ENCODE data around the gene UNC13C.

Gene UNC13C

DNA sequence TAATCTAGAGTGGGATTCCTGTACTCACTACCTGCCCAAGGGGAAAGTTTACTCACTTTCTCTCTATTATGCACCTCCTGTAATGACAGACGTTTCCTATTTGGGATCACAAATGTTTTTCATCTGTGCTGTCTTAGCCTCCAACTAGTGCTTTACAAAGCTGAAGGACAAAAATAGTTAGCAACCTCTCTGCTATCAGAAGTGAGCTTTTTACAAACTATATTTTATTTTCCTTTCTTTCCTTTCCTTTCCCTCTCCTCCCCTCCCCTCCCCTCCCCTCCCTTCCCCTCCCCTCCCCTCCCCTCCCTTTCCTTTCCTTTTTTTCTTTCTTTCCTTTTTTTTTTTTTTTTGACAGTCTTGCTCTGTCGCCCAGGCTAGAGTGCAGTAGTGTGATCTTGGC lies 130.8 kb downstream of the UNC13C start:
- no peak for DNase-seq (ENCODE audit: low spot score)

DNA sequence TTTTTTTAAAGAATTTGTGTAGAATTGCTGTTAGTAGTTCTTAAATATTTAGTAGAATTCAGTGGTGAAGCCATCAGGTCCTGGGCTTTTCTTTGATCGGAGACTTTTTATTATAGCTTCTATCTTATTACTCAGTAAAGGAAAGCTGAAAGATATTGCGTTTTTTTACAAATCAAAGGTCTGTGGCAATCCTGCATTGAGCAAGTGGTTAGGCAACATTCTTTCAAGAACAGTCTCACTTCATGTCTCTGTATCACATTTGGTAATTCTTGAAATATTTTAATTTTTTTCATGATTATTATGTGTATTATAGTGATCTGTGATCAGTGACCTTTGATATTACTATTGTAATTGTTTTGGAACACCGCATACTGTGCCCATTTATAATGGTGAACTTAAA lies 140.8 kb downstream of the UNC13C start:
- no peak for DNase-seq (ENCODE audit: low spot score)

DNA sequence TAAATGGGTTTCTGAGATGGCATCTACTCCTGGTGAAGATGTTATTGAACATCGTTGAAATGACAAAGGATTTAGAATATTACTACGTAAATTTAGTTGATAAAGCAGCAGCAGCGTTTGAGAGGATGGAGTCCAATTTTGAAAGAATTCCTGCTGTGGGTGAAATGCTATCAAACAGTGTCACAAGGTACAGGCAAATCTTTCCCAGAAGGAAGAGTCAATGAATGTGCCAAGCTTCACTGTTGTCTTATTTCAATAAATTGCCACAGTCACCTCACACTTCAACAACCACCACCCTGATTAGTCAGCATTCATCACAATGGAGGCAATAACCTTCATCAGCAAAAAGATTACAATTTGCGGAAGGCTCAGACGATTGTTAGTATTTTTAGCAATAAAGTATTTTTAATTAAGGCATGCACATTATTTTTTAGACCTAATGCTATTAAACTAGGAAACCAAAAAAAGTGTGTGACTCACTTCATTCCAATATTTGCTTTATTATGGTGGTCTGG lies 142.8 kb downstream of the UNC13C start:
- peak; percentile 51 for DNase-seq (ENCODE audit: low spot score)

DNA sequence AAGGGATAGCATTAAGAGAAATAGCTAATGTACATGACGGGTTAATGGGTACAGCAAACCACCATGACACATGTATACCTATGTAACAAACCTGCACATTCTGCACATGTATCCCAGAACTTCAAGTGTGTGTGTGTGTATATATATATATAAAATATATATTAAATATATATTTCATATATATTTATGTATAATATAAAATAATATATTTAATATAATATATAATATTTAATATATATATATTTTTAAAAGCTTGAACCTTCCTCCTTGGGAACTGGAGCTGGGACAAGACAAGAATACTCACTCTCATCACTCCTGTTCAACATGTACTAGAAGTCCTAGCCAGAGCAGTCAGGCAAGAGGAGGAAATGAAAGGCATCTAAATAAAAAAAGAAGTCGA lies 149.3 kb downstream of the UNC13C start:
- DNase-seq (ENCODE audit: low spot score) = no peak

DNA sequence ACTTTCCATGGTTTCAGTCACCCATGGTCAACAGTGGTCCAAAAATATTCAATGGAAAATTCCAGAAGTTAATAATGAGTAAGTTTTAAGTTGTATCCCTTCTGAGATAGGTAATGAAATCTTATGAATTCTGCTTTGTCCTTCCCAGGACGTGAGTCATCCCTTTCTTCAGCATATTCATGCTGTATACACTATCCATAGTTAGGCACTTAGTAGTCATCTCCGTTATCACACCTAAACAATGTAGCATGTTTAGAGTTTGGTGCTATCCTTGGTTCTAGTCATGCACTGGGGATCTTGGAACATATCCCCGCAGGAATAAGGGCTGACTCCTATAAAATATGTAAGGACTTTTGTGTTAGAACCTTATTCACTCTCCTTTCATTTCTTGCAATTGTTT lies 153.2 kb downstream of the UNC13C start:
- no peak for DNase-seq (ENCODE audit: low spot score)

DNA sequence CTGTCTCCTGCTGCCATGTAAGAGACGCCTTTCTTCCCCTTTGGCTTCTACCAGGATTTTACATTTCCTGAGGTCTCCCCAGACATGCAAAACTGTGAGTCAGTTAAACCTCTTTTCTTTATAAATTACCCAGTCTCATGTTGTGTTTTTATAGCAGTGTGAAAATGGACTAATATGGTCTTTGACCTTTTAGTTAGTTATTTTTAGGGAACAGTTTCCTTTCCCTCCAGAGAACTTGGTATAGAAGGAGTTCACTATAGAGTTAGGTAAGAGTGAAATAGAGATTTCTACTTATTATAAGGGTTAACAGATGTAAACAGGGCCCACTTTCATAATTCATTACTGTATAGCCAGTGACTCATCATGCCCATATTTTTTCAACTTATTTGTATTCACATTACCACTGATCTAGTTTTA lies 170.9 kb downstream of the UNC13C start:
- no peak for DNase-seq (ENCODE audit: low spot score)

DNA sequence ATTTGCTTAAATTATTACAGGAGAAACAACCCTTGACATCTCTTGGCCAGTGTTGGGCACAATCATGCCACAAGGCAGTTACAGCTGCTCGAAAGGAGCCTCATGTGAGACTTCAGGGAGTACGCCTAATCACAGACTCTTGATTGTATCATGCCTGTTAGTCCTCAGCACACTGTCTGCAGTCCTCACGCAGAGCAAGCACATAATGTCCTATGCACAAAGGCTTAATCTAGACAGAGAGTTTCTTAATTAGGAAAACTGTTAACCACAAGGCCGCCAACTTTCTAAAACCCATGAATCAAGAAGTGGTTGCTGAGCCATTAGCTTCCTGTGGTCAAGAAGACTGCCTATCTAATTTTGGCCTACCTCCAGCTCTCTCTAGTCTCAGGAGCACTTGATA lies 172.0 kb downstream of the UNC13C start:
- no peak for DNase-seq (ENCODE audit: low spot score)

DNA sequence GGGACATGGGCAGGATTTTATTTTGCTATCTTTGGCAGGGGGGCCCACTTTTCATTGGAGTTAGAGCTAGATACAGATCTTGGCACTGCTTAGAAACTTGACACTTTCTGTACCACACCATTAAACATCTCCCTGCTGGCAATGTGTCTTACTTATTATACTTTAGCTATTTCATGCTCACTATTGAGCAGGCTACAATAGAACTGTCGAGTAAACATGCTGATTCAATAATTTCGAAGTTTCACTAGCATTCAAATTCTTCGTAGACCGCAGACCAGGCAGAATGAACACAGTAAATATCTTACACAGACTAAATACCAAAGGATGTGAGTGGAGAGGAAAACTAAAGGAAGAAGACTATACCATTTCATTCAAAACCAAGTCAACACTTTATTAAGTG lies 180.8 kb downstream of the UNC13C start:
- no peak for DNase-seq (ENCODE audit: low spot score)

DNA sequence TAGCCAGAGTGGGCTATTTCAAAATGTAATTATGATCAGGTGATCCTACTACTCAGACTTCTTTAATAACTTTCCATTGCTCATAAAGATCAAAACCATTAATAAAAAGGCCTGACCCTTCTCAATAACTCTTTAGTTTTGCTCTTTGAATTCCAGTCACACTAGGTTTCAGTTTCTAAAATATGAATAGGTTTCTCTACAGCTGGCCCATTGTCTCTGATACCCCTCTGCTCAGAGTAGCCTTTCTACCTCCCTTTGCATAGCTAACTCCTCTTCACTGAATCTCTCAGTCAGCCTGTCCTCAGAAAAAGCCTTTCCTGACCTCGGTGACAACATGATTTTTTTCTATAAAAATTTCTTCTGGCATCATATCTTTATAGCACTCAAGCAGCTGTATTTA lies 209.1 kb downstream of the UNC13C start:
- DNase-seq (ENCODE audit: low spot score) = no peak

DNA sequence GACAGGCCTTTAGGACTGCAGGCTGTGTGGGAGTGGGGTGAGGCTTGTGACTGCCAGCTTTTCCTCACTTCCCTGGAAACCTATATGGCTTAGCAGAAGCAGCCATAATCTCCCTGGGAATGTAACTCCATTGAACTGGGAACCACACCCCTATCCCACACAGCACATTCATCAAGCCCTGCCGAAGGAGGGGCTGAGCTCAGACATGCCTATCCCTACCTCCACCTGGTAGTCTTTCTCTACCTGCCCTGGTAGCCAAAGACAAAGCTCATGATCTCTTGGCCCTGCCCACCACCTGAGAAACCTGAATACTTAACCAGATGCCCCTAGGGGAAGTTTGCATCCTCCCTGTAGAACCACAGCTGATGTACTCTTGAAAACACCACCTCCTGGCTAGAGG lies 219.8 kb downstream of the UNC13C start:
- DNase-seq (ENCODE audit: low spot score) = no peak

DNA sequence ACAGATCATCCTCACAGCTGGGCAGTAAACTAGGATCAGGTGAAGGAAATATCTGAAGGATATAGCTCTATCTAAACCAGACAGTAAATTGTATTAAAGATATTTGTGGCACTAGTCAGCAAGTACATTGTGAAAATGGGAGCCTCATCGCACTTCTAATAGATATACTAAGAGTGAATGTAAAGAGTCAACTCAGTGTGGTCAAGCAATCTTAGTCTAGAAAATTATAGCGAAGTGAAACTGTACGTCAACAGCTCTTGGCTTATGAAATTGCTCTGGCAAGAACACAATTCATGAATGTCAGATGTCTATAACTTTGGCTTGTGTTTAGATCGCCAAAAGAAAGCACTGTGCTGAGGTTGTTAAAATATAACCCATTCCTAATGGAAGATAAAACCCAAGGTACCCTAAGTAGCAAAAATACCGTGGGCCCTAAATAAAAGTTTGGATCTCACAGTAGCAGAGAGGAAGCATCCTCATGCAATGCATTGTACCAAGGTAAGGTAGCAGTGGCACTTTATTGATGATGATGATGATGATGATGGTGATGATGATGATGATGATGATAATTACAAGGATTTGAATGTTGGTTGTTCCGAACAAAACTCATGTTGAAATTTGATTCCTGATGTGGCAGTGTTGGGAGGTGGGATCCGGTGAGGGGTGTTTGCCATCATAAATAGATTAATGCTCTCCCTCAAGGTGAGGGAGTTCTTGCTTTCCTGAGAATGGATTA lies 228.5 kb downstream of the UNC13C start:
- DNase-seq (ENCODE audit: low spot score) = no peak

DNA sequence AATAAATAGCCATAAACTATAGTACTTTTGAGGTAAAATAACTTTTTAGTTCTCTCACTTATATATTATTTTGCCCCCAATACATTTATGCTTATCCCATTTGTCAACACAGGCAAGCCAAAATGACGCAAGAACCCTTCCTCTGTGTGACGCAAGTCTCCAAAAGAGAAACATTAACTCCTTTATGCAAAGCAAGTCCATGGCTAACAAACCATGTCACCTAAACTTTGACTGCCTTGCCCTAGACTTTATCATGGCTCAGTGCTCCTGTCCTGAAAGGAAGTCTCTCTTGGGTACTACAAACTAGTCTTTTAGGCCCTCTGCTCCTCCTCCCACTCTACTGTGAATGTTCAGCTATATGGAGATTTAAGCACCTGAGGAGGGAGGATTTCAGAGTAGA lies 230.5 kb downstream of the UNC13C start:
- DNase-seq (ENCODE audit: low spot score) = no peak

DNA sequence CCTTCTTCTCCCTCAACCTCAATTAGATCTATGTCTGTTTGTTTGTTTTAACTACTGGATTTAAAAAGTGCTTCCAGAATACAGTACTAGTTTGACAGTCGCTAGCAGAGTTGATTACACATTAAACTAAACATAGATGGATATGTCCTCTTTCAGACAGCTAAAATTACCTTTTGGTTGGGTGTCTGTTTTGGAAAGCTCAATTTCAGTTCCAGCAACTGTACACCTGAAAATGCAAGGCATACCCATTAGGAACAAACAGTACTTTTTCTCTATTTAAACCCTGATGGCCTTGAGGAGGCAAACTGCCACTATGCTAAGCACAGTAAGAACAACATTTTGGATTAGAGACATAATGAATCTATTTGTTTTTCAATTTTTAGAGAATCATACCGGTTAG lies 234.4 kb downstream of the UNC13C start:
- peak; percentile 52 for DNase-seq (ENCODE audit: low spot score)

DNA sequence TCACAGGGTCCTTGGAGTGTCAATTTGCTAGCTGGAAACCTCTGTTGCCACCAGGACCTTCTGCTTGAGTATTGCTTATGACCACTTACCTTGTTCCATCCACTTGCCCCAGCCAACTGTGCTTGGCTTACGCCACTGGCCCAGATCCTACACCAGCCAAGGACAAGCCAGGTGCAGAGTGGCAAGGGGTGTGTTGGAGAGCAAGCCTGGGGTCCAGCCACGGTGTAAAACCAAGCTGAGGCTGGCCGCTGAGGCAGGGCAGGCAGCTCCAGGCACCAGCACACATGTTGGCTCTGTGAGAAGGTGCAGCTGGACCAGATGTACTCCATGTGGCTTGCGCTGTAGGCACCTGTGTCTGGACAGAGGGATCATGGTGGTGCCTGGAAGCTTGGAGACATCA lies 248.2 kb downstream of the UNC13C start:
- DNase-seq (ENCODE audit: low spot score) = no peak

DNA sequence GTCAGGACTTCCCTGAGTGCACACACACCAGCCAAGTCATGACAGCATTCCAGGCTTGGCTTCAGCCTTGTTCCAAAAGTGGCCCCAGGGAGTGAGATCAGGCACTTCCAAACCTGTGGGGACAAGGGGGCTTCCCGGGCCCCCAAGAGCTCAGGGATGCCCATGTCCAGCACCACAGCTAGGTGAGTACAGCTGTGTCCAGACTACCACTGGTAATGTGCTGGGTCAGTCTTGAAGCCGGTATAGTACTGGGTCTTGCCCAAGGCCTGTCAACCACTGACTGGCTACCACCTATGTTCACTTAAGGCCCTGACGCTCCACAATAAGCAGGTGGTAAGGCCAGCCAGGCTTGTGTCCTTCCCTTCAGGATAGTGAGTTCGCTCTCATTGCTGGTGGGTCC lies 249.3 kb downstream of the UNC13C start:
- DNase-seq (ENCODE audit: low spot score) = no peak

DNA sequence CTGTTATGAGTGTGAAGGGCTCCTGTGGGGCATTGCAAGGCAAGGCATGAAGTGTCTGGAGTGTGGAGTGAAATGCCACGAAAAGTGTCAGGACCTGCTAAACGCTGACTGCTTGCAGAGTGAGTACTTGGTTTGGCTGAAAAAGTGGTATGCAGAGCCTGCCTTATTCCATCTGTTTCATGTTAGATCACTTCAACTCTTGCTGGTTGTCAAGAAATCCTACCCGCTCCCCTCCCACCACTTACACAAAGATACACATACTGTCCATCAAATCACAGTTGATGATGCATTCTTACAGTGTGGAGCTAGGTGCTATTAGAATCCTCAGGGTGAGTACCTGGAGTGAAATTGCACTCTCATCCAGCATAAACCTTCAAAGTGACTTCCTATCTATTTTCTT lies 272.1 kb downstream of the UNC13C start:
- no peak for DNase-seq (ENCODE audit: low spot score)

DNA sequence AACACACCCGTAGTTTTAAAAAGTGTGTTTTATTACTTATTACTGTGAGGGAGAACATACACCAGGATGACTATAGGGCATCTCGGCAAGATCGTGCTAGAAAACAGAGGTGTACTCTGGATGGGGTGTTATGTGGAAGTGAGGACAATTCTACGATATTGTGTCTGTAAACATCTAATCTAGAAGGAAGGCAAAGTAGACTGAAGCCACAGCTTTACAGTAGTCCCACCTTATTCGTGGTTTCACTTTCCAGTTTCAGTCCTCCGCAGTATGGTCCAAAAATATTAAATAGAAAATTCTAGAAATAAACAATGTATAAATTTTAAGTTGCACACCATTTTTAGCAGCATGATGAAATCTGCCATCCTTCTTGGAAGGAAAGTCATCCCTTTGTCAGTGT lies 277.9 kb downstream of the UNC13C start:
- DNase-seq (ENCODE audit: low spot score) = no peak

DNA sequence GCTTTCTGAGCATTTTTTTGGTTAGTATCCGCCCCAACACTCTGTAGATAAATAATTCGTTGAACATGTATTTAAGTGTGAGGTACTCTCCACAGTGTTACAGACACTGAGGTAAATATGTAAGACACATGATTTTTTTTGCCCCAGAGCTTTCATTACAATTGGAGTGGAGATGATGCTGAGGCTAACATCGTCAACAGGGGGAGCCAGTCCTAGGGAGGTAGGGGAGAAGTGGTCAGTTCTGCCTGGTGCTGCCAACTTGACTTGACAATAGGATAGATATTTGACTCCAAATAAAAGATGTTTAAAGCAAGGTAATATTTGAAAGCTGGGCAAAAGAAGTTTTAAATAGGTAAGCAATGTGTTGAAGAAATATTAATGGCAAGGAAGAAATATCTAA lies 295.7 kb downstream of the UNC13C start:
- no peak for DNase-seq (ENCODE audit: low spot score)

DNA sequence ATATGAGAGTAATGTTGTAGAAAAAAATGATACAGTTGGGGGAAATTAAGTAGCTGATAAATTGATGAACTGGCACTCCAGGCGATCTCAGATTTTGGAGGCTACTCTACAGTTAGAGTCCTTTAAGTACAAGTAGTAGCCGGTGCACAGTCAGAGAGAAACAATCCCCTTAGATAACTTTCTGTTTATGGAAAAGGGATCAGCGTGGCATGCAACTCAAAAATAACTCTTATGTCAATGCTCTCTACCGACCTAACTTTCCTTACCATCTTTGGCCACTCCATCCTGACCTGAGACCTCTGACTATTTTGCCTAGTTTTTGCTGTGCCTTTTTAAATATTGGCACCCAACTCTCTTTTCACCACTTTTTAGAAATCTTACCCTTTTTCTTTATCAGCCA lies 299.6 kb downstream of the UNC13C start:
- no peak for DNase-seq (ENCODE audit: low spot score)

DNA sequence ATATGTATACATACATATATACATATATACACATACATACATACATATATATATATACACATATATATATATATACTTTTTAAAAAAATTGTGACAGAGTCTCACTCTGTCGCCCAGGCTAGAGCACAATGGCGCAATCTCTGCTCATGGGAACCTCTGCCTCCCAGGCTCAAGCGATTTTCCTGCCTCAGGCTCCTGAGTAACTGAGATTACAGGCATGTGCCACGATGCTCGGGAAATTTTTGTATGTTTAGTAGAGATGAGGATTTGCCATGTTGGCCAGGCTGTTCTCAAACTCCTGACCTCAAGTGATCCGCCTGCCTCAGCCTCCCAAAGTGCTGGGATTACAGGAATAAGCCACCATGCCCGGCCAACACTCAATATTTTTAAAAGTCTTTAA lies 302.5 kb downstream of the UNC13C start:
- no peak for DNase-seq (ENCODE audit: low spot score)

DNA sequence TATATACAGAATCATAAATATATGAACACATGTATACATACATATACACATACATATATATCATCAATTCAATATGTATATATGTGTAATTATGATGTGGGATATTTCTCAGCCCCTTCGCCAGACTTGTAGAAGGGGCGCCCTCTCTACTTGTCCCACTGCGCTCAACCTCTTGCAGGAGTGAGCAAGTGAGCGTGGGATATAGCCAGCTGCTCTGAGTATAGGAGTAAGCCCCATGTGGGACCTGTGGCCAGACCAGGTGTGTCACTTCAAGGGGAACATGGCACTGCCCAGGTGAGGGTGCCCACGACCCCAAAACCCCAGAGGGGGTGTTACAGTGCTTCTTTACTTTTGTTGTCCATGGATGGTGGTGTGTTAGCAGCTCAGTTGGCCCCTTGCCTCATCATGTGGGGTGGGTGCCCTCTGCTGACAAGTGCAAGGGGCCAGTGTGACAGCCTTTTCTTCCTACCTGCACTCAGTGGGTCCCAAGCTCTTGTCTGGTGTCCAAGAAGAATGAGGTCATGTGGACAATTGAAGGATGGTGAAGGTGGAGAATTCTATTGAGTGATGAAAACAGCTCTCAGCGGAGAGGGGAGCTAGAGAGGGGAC lies 304.1 kb downstream of the UNC13C start:
- DNase-seq (ENCODE audit: low spot score) = no peak

DNA sequence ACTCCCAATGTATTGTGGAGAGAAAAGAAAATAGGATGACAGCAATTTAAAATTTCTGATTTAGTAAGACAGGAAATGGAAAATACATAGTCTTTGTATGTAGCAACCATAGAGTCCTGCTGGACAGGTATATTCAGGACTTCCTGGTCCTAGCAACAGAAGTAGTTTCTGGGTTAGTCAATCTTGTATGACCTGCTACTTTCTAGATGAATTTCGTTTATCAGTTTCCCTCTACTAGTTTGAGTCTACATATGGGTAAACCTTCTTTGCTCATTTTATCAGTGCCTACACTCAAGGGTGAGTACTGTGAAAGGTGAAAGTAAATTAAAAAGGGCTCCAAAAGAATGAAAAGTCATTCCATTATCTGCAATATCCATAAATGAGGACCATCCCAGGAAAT lies 309.8 kb downstream of the UNC13C start:
- no peak for DNase-seq (ENCODE audit: low spot score)

DNA sequence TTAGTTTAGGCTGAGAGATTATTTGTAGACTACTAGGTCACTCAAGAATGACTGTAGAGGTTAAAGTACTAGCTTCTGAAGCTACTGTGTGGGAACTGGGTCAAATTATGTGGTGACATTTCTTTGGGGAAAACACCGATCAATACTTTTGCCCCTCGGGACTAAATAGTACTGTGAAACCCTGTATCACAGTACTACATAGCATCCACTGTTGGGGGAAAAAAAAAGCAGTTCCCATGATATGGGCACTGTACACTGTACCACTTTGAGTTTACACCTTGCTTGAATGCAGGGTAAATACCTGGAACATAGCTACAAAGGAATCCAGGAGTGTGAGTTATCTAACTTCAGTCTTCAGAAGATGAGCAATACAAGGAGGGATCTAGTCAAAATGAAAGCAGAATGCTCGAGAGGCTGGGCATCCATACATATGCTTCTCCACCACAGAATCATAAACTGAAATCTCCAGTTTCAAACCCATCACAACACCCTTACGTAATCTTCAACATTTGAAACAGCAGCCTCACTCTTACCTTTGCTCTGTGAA lies 311.4 kb downstream of the UNC13C start:
- no peak for DNase-seq (ENCODE audit: low spot score)

DNA sequence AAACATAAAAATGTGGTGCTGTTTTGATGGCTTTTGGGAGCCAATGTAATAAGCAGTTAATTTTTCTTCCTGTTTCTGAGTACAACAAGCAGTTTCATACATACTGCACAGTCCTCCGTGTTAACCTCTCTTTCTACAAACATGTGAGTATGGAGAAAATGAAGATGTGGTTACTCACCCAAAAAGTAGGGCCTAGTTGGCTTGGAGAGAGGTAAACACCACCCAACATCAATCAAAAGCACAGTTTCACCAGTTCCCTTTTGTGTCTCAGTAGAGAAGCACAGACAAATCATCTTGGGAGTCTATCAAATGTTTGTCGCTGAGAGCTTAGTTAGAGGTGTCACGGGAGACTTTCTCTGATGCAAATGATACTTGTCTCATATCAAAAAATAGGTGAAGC lies 320.2 kb downstream of the UNC13C start:
- DNase-seq (ENCODE audit: low spot score) = no peak
